Measurements from ENCODE around the gene TTC9C.
"Not testable (repeated sequence)": the region's sequence is repeated elsewhere in the genome, so short reads cannot be mapped to it uniquely, and the experiment has no call there.

Gene TTC9C

DNA sequence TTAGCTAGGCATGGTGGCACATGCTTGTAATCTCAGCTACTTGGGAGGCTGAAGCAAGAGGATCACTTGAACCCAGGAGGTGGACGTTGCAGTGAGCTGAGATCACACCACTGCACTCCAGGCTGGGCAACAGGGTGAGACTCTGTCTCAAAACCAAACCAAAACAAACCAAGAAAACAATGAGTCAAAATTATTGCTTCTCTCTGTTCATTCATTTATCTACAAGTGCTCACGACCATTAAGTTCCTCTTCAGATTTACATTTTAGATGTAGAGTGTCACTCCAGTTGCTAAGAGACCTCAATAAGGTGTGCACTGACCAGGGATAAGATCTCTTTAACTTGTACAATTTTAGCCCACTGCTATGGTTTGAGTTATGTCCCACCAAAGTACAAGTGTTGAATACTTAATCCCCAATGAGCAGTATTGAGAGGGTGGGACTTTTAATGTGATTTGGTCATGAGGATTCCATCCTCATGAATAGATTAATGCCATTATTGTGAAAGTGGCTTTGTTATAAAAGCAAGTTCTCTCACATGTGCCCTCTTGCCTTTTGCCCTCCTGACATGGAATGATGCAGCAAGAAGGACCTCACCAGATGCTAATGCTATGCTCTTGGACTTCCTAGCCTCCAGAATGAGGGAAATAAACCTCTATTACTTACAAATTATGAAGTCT, 8.8 kb upstream of the TTC9C start:
- FAIRE-seq (no peak), DNase-seq (ENCODE audit: insufficient read length, low spot score) (no peak)
- TF ChIP-seq SPI1 (IDR thresholded peaks at IDR 0.05; ENCODE audit: low read depth, low read length) (no peak), POLR2A (IDR thresholded peaks at IDR 0.05; ENCODE audit: low read depth, low read length) (no peak), TAF1 (IDR thresholded peaks at IDR 0.05; ENCODE audit: low read depth, low read length) (no peak), POU2F2 (IDR thresholded peaks at IDR 0.05; ENCODE audit: low read depth, low read length) (no peak), PAX5 (IDR thresholded peaks at IDR 0.05; ENCODE audit: insufficient read depth, low read length, severe bottlenecking) (no peak), POLR2AphosphoS5 (IDR thresholded peaks at IDR 0.05; ENCODE audit: low read depth, low read length) (no peak)

DNA sequence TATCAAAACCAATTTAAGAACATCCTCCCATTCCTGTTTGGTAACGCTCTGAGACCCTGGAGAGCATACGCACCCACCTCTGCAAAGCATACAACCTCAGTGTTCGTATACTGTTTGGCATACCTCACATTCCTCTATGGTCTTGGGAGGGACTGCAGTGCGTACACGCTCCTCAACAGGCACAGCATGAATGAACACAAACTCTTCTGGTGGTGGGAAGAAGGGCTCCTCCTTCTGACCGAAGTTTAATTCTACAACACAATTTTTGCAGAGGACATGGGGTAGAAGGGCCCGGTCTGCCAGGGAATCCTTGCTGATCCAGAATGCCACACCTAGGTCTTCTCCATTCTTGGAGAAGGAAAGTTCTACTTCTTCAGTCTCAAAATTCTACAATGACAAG, 6.3 kb upstream of the TTC9C start:
- FAIRE-seq (no peak), DNase-seq (ENCODE audit: insufficient read length, low spot score) (no peak)
- no peak for TF ChIP-seq SPI1 (IDR thresholded peaks at IDR 0.05; ENCODE audit: low read depth, low read length)
- TF ChIP-seq POLR2A (IDR thresholded peaks at IDR 0.05; ENCODE audit: low read depth, low read length) = no peak
- no peak for TF ChIP-seq POU2F2 (IDR thresholded peaks at IDR 0.05; ENCODE audit: low read depth, low read length)
- no peak for TF ChIP-seq POLR2AphosphoS5 (IDR thresholded peaks at IDR 0.05; ENCODE audit: low read depth, low read length)
- no peak for TF ChIP-seq PAX5 (IDR thresholded peaks at IDR 0.05; ENCODE audit: insufficient read depth, low read length, severe bottlenecking)
- no peak for TF ChIP-seq TAF1 (IDR thresholded peaks at IDR 0.05; ENCODE audit: low read depth, low read length)

DNA sequence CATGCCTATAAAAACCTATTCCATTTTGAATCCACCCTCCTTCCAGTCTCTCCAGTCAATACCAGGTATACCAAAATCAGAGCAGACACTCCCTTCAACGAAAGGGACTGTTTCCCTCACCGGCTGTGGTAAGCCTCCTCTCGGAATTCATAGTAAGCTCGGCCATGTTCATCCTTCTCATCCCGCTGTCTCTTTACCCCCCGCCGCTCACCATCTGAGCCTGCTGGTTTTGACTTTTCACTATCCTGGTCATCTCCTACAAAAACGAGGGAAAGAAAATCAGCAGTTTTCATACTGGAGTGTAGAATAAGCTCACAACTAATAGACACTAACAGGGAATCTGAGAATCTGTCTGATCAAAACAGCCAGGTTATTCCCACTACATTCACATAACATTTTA, 4.1 kb upstream of the TTC9C start:
- no peak for TF ChIP-seq POU2F2 (IDR thresholded peaks at IDR 0.05; ENCODE audit: low read depth, low read length)
- no peak for TF ChIP-seq POLR2A (IDR thresholded peaks at IDR 0.05; ENCODE audit: low read depth, low read length)
- TF ChIP-seq TAF1 (IDR thresholded peaks at IDR 0.05; ENCODE audit: low read depth, low read length) = no peak
- no peak for TF ChIP-seq SPI1 (IDR thresholded peaks at IDR 0.05; ENCODE audit: low read depth, low read length)
- no peak for TF ChIP-seq POLR2AphosphoS5 (IDR thresholded peaks at IDR 0.05; ENCODE audit: low read depth, low read length)
- TF ChIP-seq PAX5 (IDR thresholded peaks at IDR 0.05; ENCODE audit: insufficient read depth, low read length, severe bottlenecking) = no peak
- DNase-seq (ENCODE audit: insufficient read length, low spot score) (no peak), FAIRE-seq (no peak)

DNA sequence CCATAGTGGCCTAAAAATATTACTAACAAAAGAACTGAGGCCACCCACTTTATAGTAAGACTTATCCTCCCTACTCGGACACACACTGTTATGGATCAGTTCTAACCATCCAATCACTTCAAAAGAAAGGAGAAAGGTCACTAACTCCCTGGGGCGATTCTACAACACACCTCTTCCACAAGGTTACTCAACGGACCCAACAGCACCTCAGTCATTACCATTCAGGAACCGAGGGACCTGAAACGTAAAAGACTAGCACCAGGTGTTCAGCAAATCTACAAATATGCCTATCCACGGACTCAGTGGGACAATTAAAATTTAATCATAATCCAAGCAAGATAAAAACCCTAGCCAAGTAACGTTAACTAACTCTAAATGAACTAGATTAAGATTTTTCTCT, 2.6 kb upstream of the TTC9C start:
- FAIRE-seq = no peak

DNA sequence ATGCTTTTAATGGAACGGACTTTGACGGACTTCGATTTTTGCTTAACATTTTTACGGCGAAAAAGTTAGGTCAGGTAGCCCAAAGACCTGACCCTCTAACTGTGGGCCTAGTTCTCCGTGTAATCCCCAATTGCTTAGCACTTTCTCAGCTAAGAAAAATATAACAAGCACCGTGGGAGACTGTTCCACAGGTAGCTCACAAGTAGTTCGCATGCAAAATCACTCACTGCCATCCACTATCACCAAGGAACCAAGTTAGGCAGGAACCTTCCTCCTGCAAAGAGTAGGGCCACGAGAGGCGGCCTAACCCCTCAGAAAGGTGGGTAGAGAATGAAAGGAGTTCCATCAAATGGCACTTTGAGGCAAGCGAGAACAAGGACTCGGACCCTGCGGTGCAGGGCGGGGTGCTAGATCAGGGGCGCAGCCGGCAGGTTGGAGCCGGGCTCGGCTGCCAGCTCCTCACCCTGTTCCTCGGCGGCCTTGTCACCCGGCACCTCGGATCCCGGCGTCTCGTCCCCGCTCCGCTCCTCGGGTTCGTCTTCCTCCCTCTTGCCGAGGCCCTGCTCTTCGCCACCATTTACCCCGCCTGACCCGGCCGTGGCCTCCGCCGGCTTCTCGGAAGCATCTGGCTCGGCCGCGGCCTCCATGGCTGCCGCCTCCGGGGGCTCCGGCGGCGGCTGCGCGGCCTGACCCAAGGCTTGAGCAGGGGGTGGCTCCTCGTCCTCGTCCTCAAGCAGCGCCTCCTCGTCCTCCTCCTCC, 2.0 kb upstream of the TTC9C start:
- TF ChIP-seq POU2F2 (IDR thresholded peaks at IDR 0.05; ENCODE audit: low read depth, low read length) (no peak), POLR2A (IDR thresholded peaks at IDR 0.05; ENCODE audit: low read depth, low read length) (no peak; the same call in 1 of the 2 replicates)
- DNase-seq (ENCODE audit: insufficient read length, low spot score) (no peak), FAIRE-seq (no peak)

More for the DNA sequence above, 2.6 kb upstream of the TTC9C start:
- no peak for DNase-seq (ENCODE audit: insufficient read length, low spot score)
- no peak for TF ChIP-seq SPI1 (IDR thresholded peaks at IDR 0.05; ENCODE audit: low read depth, low read length)
- TF ChIP-seq POU2F2 (IDR thresholded peaks at IDR 0.05; ENCODE audit: low read depth, low read length) = no peak
- no peak for TF ChIP-seq POLR2A (IDR thresholded peaks at IDR 0.05; ENCODE audit: low read depth, low read length)
- TF ChIP-seq TAF1 (IDR thresholded peaks at IDR 0.05; ENCODE audit: low read depth, low read length) = no peak
- no peak for TF ChIP-seq POLR2AphosphoS5 (IDR thresholded peaks at IDR 0.05; ENCODE audit: low read depth, low read length)
- TF ChIP-seq PAX5 (IDR thresholded peaks at IDR 0.05; ENCODE audit: insufficient read depth, low read length, severe bottlenecking) = no peak

DNA sequence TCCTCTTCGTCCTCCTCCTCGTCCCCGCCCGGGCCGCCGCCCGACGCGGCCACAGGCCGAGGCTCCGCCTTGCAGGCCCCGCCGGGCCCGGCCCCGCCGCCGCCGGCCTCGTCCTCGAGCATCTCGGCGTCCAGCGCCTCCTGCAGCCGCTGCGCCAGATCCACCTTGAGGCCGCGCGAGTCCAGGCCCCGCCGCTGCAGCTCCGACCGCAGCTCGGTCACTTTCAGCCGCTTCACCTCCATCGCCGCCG, 1.4 kb upstream of the TTC9C start:
- no peak for TF ChIP-seq PAX5 (IDR thresholded peaks at IDR 0.05; ENCODE audit: insufficient read depth, low read length, severe bottlenecking)
- TF ChIP-seq TAF1 (IDR thresholded peaks at IDR 0.05; ENCODE audit: low read depth, low read length) = 0 out of 2 replicates have a peak, but pooled peaks have one; percentile 37
- FAIRE-seq = no peak
- DNase-seq (ENCODE audit: insufficient read length, low spot score) = no peak

DNA sequence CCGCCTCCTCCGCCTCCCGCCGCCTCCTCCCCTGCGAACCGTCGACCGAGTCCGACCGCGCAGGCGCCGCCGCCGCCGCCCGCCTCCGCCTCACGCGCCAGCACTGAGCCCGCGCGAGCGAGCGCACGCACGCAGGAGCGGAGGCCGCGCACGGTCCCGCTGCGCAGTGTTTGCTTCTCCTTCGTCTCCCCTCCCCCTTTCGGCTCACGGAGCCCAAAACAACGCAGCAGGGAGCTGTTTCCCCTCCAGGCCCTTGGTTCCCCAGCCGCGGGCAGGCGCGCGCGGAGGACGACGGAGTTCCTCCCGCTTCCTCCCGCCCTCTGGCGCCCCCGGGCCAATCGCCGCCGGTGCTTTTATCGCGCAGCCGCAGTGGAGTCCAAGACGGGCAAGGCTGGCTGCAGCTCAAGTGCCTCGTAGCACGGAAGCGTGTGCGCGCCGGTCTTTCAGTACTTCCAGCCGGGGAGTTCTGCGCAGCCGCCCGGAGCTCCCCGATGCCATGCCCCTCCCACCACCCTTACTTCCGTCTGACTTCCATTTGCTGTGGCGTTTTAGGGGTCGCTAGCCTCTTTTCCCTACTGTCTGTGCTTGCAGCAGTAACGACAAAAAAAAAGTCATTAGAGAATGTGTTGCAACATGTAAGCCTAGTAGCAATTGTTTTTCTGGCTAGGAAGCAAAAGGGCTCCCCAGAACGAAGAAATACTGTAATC, 968 bp upstream of the TTC9C start, which contains the start of gene HNRNPUL2:
HNRNPUL2 (minus strand) TSS at position 293 of the 707 bp plus-strand sequence. CDS start 301 bp downstream, outside the sequence.
- FAIRE-seq = peak; percentile 96
- DNase-seq (ENCODE audit: insufficient read length, low spot score) = peak; percentile 94
- TF ChIP-seq POLR2A (IDR thresholded peaks at IDR 0.05; ENCODE audit: low read depth, low read length) (peak; percentile 95), PAX5 (IDR thresholded peaks at IDR 0.05; ENCODE audit: insufficient read depth, low read length, severe bottlenecking) (peak; percentile 19), POLR2AphosphoS5 (IDR thresholded peaks at IDR 0.05; ENCODE audit: low read depth, low read length) (peak; percentile 93), TAF1 (IDR thresholded peaks at IDR 0.05; ENCODE audit: low read depth, low read length) (peak; percentile 8; the same call in 1 of the 2 replicates), SPI1 (IDR thresholded peaks at IDR 0.05; ENCODE audit: low read depth, low read length) (peak; percentile 76), POU2F2 (IDR thresholded peaks at IDR 0.05; ENCODE audit: low read depth, low read length) (no peak; the same call in 1 of the 2 replicates)

DNA sequence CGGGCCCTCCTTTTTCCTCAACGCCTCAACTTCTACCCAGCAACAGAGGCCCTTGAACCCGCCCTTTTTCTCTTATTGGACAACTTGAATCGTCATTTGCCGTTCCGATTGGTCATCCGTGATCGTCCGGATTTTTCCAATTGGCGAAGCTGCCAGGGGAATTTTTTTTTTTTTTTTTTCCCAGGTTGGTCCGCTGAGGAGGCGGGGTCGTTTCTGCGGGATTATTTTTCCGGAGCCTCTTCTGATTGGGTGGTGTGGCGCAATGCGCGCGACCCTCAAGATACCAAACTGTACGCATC, 465 bp upstream of the TTC9C start:
- FAIRE-seq = peak; percentile 33

DNA sequence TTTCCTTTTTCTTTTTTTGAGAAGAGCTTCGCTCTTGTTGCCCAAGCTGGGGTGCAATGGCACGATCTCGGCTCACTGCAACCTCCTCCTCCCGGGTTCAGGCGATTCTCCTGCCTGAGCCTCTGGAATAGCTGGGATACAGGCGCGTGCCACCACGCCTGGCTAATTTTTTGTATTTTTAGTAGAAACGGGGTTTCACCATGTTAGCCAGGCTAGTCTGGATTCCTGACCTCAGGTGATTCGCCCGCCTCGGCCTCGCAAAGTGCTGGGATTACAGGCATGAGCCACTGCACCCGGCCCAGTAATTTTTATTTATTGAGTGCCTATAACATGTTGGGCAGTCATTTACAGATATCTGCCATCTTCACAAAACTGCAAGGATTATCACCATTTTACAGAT, 1.8 kb downstream of the TTC9C start:
- FAIRE-seq; DNase-seq (ENCODE audit: insufficient read length, low spot score): not testable (repeated sequence)

More for the DNA sequence above, 465 bp upstream of the TTC9C start:
- TF ChIP-seq SPI1 (IDR thresholded peaks at IDR 0.05; ENCODE audit: low read depth, low read length) = no peak
- TF ChIP-seq PAX5 (IDR thresholded peaks at IDR 0.05; ENCODE audit: insufficient read depth, low read length, severe bottlenecking) = no peak
- TF ChIP-seq POLR2AphosphoS5 (IDR thresholded peaks at IDR 0.05; ENCODE audit: low read depth, low read length) = no peak
- TF ChIP-seq POLR2A (IDR thresholded peaks at IDR 0.05; ENCODE audit: low read depth, low read length) = no peak
- TF ChIP-seq TAF1 (IDR thresholded peaks at IDR 0.05; ENCODE audit: low read depth, low read length) = no peak
- peak; percentile 58 for DNase-seq (ENCODE audit: insufficient read length, low spot score)

DNA sequence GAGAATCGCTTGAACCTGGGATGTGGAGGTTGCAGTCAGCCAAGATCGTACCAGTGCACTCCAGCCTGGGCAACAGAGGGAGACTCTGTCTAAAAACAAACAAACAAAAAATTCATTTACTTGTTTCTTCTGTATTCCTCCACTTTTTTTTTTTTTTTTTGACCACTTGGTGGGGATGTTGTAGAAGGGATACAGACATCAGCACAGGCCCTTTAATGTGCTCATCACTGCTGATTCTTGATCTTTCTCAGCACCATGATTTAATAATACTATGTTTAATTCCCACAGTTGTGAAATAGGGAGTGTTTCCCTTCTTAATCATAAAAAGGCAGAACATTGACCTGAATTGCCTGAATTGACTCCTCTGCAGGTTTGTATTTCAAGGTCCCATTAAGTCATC, 4.5 kb downstream of the TTC9C start:
- FAIRE-seq = no peak
- no peak for DNase-seq (ENCODE audit: insufficient read length, low spot score)
- no peak for TF ChIP-seq POLR2AphosphoS5 (IDR thresholded peaks at IDR 0.05; ENCODE audit: low read depth, low read length)
- TF ChIP-seq SPI1 (IDR thresholded peaks at IDR 0.05; ENCODE audit: low read depth, low read length) = no peak
- no peak for TF ChIP-seq POU2F2 (IDR thresholded peaks at IDR 0.05; ENCODE audit: low read depth, low read length)
- no peak for TF ChIP-seq TAF1 (IDR thresholded peaks at IDR 0.05; ENCODE audit: low read depth, low read length)
- no peak for TF ChIP-seq PAX5 (IDR thresholded peaks at IDR 0.05; ENCODE audit: insufficient read depth, low read length, severe bottlenecking)
- TF ChIP-seq POLR2A (IDR thresholded peaks at IDR 0.05; ENCODE audit: low read depth, low read length) = no peak
